Raji (cell line): ENCODE results near the gene GPS2.

Experiments
- POLR2A ChIP-seq: IDR thresholded peaks from 2 replicates; pipeline ENCODE4 v1.6.1; 2011; ENCODE audit warnings: low read depth, low read length, control low read depth; ENCODE audit not compliant: insufficient read depth

GPS2 gene

GRCh38 chr17:7312432-7313087, 2.6 kb downstream of the GPS2 start:
- TF ChIP-seq POLR2A: no peak

GRCh38 chr17:7311110-7311705, 4.0 kb downstream of the GPS2 start:
- no peak for TF ChIP-seq POLR2A

- TF ChIP-seq POLR2A: no peak
Observed at GRCh38 chr17:7309628-7310027, 5.5 kb downstream of the GPS2 start.

- TF ChIP-seq POLR2A: peak; percentile 58
Observed at GRCh38 chr17:7308625-7309433, 6.3 kb downstream of the GPS2 start.

- TF ChIP-seq POLR2A: peak; percentile 13
Observed at GRCh38 chr17:7307686-7308624, 7.2 kb downstream of the GPS2 start.

- TF ChIP-seq POLR2A: peak; percentile 84
Observed at GRCh38 chr17:7306911-7307685, 8.1 kb downstream of the GPS2 start, which contains the start of gene EIF5A. Gene EIF5A, plus strand, starts transcription at chr17:7307628. Its CDS starts 2,008 bp downstream, at chr17:7309636.

GRCh38 chr17:7304179-7304578, 11.0 kb downstream of the GPS2 start:
- TF ChIP-seq POLR2A: no peak

GRCh38 chr17:7296189-7296861, 18.8 kb downstream of the GPS2 start:
- TF ChIP-seq POLR2A: no peak

- no peak for TF ChIP-seq POLR2A
Observed at GRCh38 chr17:7295230-7296180, 19.7 kb downstream of the GPS2 start.

- TF ChIP-seq POLR2A: no peak
Observed at GRCh38 chr17:7294614-7295153, 20.5 kb downstream of the GPS2 start, which contains the start of gene YBX2. Gene YBX2, minus strand, starts transcription at chr17:7294639. Its CDS starts 139 bp downstream, at chr17:7294500.

GRCh38 chr17:7293816-7294613, 21.1 kb downstream of the GPS2 start:
- TF ChIP-seq POLR2A: no peak
